ENCODE measurements around the gene VSIG1.

VSIG1 gene

DNA sequence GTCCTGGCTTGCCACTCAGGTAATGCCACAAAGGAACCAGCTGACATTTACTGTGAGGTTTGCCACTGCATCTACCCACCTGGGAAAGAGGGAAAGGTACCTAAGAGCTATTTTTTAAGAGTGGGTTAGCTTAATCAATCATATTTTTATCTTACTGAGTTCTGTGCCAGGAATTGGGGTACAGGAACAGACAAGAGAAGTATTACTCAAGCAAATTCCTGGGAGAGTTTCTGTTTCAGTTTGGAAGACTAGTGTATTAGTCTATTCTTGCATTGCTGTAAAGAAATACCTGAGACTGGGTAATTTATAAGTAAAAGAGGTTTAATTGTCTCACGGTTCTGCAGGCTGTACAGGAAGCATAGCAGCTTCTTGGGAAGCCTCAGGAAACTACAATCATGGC, 23.3 kb downstream of the VSIG1 start:
- no peak for DNase-seq

DNA sequence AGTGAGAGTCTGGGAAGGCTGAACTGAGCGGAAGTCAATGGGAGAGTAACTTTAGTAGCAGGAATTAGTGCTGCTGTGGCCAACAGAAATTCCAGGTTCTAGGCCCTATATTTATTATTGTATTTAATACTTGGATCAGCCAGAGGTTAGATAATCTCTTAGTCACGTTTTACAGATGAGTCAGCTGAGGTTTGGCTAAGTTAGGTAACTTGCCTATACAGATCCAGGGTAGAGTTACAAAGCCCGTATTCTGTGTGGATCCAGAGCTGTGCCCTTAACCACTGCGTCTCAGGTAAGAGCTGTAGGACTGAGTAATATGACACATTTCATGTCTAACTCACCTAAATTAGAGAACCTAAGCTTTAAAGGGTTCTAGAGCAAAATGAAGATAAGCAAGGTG, 26.0 kb downstream of the VSIG1 start:
- DNase-seq = no peak

DNA sequence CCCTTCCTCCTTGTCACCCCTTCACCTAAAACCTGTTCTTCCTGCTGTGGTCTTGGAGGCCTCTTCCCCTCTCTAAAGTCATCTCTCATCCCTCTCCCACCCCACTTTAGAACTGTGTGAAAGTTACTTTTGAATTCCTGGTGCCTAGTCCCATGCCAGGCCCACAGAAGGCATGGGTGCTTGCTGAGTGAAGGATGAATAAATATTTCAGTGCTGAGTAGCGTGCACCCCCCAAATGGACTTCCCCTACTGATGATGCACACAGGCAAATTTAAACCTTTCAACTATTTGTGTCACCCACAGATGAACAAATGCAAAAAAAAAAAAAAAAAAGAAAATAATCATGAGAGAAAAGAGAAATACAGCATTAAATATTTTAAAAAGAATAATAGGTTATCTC, 26.7 kb downstream of the VSIG1 start:
- DNase-seq = no peak

DNA sequence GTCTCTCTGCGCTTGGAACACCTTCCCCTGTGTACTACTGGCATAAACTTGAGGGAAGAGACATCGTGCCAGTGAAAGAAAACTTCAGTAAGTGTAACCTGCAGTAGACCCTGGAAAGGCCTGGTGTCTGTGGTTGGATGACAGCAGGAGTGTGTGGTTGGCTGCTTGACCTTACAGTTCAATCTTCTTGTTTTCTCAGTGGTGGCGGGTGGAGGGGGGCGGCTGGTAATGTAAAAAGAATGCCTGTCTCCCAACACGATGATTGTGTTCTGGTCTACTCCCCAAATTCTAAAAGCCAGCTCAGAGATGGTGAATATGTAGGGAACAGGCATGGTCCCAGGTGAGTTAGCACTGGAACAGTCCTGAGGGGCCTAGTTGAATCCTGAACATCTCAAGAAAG, 27.9 kb downstream of the VSIG1 start:
- no peak for DNase-seq

DNA sequence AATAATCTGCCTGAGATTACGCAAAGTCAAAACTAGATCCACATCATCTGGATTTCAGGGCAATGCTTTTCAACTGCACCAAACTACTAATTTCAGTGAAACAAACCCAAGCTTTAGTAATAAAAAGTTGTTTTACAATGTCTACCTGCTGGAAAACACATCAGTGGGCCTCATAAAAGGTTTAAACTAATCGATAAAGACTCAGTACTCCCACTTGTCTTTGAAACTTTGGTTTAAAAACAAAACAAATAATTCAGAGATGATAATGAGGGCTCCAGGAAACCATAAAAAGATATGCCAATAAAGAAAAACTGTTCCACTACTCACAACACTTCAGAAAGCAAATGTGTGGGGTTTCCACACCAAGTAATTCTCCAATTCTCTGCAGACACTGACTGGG, 36.2 kb downstream of the VSIG1 start:
- DNase-seq = no peak

DNA sequence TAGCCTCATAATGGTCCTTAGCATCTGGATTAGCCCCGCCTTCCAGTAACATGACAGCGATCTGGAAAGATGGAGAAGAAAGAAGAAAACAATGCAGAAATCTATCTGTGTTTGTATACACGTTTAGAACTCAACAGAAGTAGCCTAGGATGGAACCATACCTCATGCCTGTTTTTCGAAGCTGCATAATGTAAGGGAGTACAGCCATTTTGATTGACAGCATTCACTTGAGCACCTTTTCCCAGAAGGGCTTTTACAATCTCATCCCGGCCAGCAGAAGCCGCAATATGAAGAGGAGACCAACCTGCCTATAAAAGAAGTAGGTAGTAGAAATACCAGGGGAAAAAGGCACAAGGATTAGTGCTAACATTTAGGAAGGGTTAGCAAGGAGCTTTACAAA, 42.9 kb downstream of the VSIG1 start:
- no peak for DNase-seq

DNA sequence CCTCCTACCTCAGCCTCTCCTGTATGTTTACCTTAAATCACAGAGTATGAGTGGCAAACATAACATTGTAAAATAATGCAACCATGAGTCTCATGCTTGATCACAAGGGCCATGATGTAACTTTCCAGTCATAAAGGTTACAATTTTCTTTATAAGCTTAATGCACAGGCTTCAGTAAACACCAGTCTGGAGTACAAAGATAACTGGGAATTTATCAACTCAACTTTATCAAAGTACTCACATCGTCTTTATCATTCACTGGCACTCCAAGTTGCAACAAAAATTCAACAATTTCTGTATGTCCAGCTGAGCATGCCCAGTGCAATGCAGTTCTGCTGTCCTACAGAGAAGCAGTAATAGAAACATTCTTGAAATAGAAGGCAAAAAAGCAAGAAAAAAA, 43.6 kb downstream of the VSIG1 start:
- DNase-seq = no peak

DNA sequence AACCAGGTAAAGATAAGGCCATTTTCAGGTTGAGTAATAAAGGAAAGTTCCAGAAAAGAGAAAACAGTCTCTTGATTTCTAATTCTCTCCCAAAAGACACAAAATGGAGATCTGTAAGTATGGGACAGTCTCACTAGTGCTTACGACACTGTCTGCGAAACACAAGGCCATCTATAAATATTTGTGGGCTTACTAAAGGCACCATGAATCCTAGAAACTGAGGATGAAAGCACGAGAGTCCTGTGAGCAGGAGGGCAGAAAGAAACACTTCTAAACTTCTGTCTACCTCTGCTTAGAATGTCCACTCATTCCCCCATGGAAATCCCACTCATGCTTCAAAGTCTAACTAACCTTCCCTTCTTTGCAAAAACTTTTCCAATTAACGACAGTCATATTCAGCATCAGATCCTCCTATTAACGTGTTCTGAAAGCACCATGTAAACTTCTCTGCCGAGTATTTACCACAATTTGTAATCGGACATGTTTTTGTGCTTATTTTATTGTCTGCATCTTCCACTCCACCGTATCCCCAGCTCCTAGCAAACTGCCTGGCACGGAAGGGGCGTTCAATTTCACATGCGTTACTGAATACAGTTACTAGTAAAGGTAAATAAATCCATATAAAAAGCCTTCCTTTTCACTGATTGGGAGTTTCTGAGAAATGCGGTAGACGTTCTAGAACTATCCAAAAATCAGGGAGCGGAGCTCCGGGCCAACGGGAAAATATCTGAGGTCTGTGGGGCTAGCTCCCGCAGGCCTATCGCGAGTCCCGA, 45.8 kb downstream of the VSIG1 start:
- no peak for DNase-seq

DNA sequence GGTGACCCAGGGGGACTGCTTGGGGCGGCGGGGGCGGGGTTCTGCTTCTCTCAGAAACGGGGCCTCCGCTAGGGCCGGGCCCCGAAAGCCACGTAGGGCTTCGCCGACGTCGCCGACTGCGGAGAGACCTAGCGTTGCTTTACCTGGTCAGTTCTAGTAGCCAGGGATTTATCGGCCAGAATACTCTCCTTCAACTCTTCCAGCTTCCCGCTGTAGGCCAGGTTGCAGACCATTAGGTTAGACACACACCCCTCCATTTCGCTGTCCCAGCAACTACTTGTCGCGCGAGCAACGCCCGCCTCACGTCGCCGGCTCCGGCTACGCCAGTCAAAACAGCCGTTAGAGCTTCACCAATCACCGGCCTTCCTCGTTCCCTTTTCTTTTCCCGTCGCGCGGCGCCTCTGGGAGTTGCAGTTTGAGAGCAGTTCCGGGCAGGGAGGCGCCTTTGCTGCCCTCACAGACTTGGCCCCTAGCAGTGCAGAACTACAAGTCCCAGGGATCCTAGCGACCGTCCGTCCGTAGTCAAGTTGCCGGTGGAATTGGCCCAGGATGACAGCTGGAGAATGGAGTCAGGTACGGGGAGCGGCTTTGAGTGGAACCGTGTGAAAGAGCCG, 46.5 kb downstream of the VSIG1 start, which contains the start of the genes ATG4A and PSMD10:
TSS of gene ATG4A (plus strand) at position 515 of the 614 bp plus-strand sequence. CDS start at position 564, 49 bp downstream.
TSS of gene PSMD10 (minus strand) at position 279 of the 614 bp plus-strand sequence. CDS start at position 257, 22 bp downstream.
- peak; percentile 97 for DNase-seq

DNA sequence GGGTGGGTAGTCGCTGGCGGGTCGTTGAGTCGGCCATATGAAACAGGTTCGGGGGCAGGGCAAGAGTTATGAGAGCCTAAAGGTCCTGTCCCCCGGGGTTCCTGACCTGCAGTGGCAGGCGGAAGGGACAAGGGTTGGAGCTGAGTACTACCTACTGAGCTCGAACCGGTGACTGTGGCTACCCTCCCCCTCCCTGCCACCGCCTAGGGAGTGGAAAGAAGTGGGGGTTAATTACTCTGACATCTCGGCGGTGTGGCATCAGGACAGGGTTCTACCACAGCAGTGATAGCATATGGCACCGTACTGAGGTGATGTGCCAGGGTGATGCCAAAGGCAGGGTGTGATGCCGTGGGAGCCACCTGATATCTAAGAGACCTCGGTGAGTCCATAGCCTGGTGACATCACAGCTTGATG, 47.0 kb downstream of the VSIG1 start:
- peak; percentile 51 for DNase-seq

DNA sequence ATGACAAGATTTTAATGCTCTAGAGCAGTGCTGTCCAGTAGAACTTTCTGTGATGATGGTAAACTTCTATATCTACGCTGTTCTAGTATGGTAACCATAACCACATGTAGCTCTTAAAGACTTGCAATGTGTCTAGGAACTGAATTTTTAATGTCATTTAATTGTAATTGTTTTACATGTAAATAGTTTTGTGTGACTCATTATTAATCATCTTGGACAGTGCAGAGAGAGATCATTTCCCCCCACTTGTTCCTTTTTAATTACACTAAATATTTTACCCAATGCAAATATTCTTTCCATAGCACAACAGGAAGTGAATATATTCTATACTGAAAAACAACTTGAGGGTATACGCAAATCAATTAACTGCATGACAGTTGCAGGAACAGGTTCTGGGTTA, 52.5 kb downstream of the VSIG1 start:
- DNase-seq = no peak

DNA sequence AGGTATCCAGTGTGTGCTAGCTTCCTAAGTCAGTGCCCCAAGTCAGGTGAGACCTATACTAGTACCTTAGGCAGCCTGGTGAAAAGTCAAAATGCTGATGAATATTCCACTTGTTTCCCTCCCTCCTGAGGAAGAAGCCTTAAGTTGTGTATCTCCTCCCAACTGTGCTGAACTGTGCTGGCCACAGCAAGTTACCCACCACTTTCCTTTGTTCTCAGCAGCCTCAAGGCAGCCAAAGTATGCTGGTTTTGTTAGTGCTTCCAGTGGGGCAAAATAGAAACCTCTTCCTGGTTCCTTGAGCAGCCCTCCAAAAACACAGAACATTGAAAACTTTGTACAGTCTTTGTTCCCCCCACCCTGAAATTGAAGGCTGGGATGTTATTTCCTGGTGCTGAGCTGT, 60.6 kb downstream of the VSIG1 start:
- no peak for DNase-seq

DNA sequence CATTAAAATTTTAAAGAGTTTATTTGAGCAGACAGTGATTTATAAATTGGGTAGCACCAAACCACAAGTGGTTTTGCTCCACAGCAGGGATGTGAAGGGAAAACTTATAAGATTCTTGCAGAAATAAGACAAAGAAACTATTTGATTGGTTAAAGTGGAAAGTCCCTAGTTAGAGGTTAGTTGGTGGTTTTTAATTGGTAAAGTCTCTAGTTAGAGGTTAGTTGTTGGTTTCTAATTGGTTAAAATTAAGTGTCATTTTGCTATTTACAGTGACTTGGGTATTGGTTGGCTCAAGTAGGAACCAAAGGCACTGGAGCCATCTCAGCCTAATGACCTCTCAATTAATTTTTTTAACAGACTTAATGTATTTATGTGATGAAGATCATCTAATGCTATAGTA, 69.7 kb downstream of the VSIG1 start:
- DNase-seq = no peak

DNA sequence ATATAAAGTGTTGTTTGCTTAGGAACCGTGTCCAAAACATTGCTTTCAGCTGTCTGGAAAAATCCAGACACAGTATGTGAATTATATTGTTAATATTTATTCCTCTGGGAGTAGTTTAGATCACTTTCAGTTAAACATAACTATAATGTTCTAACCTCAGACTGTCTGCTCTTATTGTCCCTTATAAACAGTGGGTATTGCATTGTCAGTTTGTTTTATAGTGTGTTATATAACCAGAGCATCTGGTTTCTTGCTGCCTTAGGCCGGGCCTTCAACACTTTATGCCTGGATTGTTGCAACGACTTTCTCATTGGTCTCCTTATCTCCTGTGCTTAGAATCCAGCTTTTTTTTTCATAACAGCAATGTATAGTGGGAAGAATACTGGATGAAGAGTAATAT, 73.1 kb downstream of the VSIG1 start:
- no peak for DNase-seq

DNA sequence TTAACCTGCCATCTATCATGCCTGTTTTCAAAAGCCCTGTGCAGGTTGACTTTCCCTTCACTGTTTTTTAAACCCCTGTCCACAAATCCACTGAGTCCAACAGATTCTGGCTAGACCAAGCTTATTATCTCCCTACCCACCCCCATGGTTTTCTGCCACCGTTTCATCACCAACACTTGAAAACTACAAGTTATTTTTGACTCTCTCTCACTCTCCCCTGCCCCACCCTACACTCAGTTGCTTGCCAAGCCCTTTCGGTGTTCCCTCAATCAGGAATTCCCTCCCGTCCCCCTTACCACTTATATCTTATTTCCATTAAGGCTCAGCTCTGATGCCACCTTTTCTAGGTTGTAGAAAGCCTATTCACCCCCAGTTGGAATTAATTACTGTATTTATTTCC, 76.4 kb downstream of the VSIG1 start:
- no peak for DNase-seq

DNA sequence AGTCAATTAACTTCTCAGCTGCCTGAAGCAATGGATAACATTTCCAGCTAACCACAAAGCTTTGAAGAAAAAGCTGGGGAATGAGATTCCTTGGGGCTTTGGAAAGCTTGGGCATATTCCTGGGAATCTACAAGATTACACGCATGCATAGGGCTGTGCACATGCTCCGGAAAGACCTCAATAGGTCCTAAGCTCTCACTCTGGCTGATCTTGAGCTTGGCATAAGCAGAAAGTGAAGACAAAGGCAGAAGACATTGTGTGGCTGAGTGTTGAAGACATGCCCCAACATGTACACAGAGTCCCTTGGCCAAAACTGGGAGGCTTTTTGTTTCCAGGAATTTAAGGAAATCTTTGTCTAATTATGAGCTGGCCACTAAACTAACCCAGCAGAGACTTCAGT, 77.9 kb downstream of the VSIG1 start:
- no peak for DNase-seq

DNA sequence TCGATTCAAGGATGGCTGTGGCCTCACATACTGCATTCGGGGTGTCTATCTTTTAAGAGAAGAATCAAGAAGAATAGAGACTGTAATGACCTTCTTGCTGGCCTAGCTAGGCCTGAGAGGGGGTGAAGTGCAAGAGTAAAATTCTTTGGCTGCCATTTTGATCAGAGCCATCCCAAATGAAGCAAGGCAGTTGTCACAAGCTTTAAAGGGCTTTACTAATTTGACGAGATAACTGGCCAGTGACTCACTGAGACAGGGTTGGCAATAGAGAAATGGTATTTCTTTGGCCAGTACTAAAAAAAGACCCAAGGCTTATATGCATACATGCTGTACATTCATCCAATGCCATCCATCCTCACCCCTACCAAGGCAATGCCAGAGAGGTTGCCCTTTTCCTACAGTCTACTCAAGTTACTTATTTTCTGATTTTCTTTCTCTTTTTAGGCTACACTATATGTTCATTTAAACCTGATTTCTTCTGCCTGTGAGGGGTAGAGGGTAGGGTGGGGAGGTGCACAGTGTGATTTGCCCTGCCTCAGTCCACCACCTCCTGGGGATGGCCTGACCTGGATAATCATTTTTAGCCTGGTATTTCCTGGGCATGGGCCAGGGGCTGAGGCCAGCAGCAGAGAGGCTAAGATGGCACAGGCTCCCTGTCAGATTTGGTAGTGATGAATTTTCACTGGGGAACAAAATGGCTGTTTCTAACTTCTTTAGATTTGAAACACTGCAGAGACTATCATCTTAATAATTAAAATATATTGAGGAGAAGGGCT, 78.9 kb downstream of the VSIG1 start:
- DNase-seq = no peak

DNA sequence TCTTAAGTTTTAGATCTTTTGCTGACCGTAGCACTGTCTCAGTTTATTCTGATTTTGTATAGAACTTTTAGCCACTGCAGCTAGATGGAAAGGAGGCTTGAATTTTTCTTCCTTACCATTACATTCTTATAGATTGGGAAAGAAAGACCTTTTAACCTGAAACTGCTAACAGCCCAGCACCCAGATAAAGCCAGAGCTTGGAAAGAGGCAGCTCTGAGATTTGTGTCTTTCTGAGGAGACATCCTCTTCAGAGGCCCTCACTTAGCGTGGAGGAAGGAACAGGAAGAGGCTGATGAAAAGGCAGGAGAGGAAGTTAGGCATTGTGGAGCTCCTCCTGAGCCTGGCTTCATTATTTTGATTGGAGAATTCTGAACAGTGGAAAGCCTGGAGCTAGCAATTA, 81.8 kb downstream of the VSIG1 start:
- no peak for DNase-seq

DNA sequence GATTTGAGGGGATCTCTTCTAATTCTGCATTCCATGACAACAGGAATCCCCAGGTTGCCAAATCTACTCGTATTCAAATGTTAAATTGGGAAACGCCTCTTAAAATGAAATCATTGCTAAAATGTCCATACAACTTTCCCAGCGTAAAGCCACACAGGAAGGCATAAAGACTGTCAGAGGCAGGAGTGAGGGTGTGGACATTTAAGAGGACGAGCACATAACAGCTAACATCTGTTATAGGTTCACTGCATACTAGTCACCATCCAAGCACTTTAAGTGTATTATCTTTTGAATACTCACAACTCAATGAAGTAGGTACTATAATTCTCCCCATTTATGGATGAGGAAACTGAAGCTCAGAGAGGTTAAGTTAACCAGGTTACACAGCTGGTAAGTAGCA, 82.3 kb downstream of the VSIG1 start:
- DNase-seq = no peak
